Suprapubic skin (tissue), 4 donors: Measurements from ENCODE around the gene PPP2R2B.

Experiments
- CTCF ChIP-seq, 2 donors: fragments of 200-600 bp in 1 of 2; fragments of 450-650 bp in 1 of 2; sonication (generic) in 1 of 2; IDR thresholded peaks; one replicate each; pipeline ENCODE4 v1.5.1; 2016 to 2019; ENCODE audit warnings: antibody characterized with exemption in 2 of 2, mild to moderate bottlenecking in 1 of 2, moderate library complexity in 1 of 2
- POLR2A ChIP-seq, 2 donors: fragments of 450-650 bp; IDR thresholded peaks; one replicate each; pipeline ENCODE4 v1.6.1; 2017; ENCODE audit warnings: antibody characterized with exemption in 2 of 2, mild to moderate bottlenecking in 2 of 2, moderate library complexity in 2 of 2
- POLR2AphosphoS5 ChIP-seq, 3 donors: sonication (generic); formaldehyde crosslinking; IDR thresholded peaks; one replicate each; pipeline ENCODE4 v1.6.1; 2017; ENCODE audit warnings: antibody characterized with exemption in 3 of 3

DNA sequence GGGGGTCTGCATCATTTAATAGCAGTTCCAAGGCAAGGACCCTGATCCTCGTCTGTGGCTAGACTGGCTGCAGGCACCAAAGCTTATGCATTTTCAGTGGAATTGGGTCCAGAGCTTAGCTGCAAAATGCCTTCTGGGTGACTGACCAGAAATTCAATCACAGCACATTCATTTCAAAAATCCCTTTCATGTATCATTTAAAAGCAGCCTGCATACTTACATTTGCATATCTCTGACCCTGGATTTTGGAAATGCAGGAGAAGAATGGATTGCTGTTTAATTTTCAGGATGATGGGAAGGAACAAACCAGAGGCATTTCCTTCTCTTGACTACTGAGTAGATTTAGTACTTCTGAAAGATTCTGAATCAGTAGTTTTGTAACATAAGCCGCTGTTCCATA is 122.8 kb downstream of the PPP2R2B start:
- TF ChIP-seq POLR2A (IDR thresholded peaks at IDR 0.05) (no peak), CTCF (IDR thresholded peaks at IDR 0.05) (no peak), POLR2AphosphoS5 (IDR thresholded peaks at IDR 0.05) (no peak)
